HG03378 (cell line): ENCODE data around the gene ZEB1.
"Not testable (repeated sequence)": the region's sequence is repeated elsewhere in the genome, so short reads cannot be mapped to it uniquely, and the experiment has no call there.

Experiments
- ATAC-seq: cut with Tn5 transposase; IDR thresholded peaks from one replicate; pipeline ENCODE4 v1.9.1; 2021; ENCODE audit warnings: mild to moderate bottlenecking, moderate library complexity; ENCODE audit not compliant: unreplicated experiment

Gene ZEB1

DNA sequence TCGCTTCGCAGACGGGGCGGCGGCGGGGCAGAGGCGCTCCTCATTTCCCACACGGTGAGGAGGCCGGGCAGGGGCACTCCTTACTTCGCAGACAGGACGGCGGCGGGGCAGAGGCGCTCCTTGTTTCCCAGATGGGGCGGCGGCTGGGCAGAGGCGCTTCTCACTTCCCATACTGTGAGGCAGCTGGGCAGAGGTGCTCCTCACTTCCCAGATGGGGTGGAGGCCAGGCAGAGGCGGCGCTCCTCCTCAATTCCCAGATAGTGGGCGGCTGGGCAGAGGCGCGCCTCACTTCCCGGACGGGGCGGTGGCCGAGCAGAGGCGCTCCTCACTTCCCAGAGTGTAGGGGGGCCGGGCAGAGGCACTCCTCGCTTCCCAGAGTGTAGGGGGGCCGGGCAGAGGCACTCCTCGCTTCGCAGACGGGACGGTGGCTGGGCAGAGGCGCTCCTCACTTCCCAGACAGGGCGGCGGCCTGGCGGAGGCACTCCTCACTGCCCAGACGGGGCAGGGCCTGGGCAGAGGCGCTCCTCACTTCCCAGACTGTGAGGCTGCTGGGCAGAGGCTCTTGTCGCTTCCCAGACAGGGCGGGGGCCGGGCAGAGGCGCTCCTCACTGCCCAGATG lies 43.1 kb downstream of the ZEB1 start:
- ATAC-seq, result no peak

DNA sequence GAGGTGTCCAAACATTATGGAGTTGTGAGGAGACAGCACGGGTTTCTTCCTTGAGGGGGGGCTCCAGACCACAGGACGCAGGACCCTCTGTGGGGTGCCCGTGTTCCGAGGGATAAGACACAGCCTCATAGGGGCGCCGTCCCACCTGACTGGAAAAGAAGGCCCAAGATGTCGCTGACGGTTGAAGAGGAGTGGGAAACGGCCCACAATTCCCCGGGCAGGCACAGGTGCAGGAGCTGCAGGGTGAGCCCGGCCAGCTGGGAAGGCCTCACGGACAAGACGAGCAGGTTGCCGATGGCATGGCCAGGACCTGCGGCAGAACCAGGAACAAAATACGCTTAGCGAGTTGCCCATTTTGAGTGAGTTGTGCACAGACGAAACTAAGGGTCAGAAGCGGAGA lies 44.7 kb downstream of the ZEB1 start:
- ATAC-seq, result not testable (repeated sequence)

DNA sequence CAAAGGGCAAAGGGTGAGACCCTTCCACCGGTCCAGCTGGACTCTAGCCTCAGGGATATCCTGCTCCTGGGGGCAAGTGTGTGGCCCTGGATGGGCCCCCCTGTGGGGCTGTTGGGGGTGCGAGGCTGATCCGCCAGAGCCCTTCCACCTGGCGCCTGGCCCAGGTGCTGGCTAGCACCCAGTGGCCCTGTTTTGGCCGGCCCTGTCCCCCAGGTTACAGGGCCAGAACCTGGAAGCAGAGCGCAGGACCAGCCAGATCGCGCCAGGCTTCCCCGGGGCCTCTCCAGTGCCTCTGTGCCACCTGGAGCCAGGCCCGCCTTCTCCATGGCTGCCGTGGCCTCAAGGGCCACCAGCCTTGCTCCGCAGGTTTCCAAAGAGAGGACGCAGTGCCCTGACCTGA lies 45.2 kb downstream of the ZEB1 start:
- not testable (repeated sequence) for ATAC-seq

DNA sequence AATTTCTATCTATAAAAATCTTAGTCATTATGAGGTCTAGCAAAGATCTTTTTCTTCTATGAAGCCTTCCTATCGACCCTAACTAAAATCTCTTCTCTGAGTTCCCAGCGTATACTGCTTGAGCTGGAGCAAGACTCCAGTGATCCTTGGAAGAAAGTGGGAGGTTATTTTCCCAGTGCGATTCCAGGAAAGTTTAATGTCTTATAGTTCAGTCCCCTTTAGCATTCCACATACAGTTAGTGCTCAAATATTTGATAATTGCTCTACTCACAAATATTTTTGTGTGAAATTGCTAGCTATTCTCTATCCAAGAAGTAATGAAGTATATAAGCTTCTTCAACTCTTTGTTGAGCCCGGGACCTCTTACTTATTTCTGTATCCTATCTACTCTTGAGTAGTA lies 47.7 kb downstream of the ZEB1 start:
- no peak for ATAC-seq

DNA sequence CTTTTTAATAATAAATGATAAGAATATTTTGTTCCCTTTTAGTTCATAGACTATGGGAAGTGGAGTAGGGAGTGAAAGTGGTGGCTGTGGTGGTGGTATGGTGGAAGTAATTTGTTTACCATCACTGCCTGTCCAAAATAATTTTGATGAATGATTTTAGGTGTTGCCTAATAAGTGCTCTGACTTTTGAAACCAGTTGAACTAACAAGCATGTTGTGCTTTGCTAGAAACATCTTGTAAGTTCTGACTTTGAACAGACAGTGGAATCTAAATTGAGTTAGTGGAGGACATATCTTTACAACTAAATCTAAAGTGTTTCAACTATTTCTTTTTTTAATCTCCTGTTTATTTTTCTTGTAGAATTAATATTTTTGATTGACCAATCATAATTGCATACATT lies 49.7 kb downstream of the ZEB1 start:
- no peak for ATAC-seq

DNA sequence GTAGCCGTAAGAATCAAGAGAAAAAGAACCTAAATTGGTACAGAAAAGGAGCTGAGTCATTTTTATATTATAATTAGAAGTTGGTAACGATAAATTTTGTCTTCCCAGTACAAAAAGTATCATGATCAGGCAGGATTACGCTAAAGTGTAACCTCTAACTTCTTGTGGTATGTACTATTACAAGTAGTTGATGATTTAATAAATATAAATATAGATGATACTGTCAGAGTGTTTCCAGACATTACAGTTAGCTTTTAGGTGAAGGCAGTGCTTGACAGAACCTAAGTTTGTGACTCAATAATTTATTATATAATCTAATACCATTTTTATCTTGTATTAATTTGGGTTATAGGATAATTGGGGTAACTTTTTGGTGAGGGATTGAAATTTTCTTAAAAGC lies 53.4 kb downstream of the ZEB1 start:
- no peak for ATAC-seq

DNA sequence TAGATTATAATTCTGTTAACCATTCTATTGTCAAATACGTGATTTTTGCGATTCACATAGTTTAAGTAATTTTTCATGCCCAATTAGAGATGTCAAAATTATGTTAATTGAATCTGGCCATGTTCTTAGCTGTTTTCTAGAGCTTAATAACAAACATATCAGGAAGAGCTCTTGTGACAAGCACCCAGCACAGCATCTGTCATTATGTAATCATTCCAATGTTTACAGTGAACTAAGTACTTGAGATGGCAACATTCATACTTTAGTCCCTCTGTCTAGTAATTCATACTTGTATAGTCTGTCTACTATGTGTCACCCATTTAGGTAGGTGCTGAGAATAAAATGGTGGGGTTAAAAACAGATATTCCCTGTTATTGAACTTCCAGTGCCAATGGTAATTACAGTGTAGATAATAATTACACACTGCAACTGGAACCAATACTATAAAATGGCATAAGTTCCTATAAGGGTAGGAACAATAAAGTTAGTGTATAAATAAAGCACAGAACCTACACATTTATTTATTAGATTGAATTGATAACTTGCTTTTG lies 55.2 kb downstream of the ZEB1 start:
- ATAC-seq, result no peak

DNA sequence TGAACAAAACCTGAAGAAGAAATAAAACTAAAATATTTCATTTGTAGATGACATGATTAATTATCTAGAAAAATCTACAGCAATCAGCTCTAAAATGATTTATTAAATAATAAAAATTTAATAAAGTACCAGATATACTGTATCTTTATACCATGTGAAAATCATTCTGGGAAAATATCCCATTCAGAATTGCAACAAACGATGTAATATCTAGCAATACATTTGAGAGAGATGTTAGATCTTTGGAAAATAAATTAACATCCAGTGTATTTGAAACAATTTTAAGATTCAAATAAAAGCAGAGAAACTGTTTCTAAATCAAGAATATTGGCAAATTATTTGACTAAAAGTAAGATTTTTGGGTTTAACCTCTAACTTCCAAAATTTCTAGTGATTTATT lies 62.2 kb downstream of the ZEB1 start:
- no peak for ATAC-seq

DNA sequence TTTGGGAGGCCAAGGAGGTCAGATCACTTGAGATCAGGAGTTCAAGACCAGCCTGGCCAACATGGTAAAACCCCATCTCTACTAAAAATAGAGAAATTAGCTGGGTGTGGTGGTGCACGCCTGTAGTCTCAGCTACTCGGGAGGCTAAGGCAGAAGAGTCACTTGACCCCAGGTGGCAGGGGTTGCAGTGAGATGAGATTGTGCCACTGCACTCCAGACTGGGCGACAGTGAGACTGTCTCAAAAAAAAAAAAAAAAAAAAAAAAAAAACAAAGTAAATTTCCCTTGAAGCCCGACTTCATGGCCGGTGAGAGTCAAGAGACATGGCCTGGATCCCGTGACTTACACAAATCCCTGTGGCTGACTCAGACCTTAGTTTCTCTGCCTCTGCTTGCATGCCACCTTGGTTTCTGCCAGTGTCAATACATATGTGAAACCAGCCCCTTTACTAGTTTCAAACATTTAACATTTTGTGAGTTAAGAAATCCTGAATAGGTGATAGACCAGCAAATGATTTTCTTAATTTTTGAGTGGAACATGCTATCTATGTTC lies 62.8 kb downstream of the ZEB1 start:
- no peak for ATAC-seq

DNA sequence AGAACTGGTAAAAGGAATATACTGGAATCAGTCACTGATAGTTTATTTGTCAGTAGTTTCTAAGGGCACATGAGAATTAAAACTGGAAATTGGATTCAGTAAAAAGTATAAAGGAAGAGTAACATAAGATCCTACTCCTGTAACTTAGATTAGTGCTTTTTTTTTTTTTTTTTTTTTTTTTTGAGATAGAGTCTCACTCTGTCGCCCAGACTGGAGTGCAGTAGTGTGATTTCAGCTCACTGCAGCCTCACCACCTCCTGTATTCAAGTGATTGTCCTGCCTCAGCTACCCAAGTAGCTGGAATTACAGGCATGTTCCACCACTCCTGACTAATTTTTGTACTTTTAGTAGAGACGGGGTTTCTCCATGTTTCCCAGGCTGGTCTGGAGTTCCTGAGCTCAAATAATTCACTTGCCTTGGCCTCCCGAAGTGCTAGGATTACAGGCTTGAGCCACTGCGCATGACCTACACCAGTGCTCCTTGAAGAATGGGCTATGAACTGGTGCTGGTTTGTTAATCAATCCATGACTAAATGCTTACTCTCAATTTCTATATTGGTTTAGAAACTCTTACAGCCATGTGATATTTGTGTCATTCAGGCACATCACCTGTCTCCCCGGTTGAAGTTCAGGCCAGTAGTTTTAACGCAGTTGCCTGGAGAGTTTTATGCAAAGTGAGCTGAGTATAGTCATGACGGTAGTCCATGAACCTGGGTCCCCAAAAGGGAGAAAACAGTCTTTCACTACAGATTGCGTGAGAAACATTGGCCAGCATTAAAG lies 65.0 kb downstream of the ZEB1 start:
- peak; percentile 98 for ATAC-seq

DNA sequence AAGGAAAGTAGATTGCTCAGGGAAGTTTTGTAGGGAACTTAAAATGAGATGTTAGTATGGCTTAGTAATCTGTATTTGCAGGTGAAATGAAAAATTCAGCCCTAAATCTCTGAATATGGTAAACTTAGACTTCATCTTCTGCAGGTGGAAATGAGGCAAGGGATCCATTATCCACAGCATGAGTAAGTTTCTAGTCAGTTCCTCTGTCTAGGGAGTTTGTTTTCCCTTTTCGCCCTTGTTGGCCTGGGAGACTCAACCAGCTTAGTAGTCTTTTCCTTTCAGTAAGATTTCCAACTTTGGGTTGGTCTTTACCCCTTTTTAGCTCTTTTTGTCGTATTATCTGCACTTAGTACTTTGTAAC lies 65.6 kb downstream of the ZEB1 start:
- no peak for ATAC-seq

DNA sequence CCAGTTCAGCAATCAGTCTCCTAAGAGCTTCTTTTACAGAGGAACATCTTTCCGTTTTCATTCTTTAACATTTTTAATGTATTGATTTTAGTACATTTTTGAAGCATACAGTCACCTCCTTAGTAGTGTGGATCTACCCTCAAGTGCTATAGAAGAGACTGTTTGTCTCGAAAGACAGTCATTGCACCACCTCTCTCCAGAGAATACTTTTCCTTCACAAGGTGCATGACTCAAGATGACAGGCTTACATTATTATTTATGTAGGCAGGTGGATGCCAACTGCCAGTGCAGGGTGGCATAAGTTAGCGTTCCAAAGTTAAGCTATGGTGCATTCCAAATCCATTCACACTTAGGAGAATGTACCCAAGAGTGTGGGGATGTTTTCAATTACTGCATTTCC lies 71.8 kb downstream of the ZEB1 start:
- ATAC-seq, result no peak

DNA sequence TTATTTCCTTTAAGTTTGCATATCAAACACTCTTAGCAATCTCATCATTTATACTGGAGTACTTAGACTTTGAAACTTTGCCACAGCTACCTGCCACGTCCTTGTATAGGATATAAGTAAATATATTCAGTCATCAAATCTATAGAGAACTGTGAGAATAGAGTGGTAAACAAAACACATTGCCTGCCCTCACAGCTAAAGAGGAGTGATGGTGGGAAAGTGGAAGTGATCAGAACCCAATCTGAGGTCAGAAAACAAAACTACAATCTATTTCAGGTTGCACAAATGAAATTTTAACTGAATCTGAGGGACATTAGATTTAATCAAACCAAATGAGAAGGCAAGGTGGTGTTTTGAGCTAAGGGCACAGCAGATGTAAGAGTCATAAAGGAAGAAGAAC lies 74.8 kb downstream of the ZEB1 start:
- no peak for ATAC-seq

DNA sequence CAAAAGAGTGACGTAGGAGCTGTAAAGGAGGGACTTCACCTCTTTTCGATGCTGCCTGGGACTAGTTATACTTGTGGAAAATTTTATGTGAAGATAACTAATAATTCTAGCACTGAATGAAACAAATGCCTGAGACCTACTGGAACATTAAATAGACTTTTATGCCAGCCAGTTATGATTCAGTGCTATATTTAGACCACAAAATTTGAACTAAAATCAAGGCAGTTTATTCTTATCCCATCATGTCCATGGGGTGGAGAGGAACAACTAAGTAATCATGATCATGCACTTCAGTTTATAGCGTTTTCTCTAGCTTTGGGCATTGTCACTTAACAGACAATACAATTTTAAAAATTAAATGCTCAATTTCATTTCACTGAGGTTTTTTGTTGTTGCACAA lies 76.7 kb downstream of the ZEB1 start:
- no peak for ATAC-seq

DNA sequence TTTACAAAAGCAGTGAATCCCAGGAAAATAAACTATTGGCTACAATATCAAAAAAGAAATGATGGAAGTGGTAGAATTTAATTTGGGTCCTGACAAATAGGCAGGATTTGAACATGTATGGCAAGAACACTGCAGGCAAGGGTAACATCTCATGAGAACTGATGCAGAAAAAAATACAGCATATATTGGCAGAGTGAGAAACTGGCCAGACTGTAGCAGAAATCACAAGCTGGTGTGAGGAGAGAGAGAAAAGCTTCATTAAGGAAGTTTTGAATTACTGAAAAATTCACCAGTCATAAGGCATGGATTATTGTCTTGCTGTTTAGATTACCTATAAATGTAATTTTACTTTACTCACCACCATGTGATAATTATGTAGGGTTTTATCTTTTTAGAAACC lies 77.4 kb downstream of the ZEB1 start:
- no peak for ATAC-seq

DNA sequence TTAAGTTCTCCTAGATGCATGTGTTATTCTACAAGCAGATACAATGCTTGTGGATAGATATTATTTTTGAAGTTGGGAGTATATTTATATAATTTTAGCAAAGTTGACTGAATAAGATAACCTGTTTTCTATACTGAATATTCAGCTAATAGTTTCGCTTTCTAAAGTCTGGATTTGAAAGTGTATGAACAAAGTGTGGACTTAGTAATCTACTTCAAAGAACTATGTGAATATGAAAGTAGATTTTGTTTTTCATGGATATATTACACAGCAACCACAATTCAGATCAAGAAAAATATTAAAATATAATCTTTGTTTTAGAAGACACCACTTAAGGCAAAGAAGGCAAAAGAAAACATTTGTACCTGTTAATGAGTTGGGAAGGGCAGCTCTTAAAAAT lies 78.8 kb downstream of the ZEB1 start:
- no peak for ATAC-seq

DNA sequence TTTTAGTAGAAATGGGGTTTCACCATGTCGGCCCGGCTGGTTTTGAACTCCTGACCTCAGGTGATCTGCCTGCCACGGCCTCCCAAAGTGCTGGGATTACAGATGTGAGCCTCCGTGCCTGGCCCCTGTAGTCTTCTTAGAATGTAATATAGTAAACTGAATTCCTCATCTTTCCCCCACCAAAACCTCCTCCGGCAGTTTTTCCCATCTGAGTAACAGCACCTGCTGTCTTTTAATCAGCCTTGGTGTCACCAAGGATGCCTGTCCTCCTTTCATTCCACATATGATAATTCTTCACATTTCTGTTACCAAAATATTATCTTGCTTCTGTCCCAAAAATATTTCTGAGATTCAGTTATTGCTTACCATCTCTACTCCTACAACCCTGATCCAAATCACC lies 80.2 kb downstream of the ZEB1 start:
- no peak for ATAC-seq

DNA sequence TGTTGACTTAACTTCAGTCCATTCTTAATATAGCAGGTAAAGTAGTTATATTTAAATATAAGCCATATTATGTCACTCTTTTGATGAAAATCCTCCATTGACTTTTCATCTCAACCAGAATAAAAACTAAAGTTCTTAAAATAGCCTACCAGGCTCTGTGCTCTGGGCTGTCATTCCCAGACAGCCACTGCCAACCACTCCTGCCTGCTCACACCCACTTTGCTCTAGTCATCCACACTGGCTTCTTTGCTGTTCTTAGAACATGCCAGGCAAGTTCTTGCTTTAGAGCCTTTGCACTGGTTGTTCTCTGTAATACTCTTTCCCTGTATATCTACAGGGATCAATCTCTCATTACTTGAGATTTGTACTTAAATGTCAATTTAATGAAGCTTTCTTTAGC lies 80.6 kb downstream of the ZEB1 start:
- no peak for ATAC-seq

DNA sequence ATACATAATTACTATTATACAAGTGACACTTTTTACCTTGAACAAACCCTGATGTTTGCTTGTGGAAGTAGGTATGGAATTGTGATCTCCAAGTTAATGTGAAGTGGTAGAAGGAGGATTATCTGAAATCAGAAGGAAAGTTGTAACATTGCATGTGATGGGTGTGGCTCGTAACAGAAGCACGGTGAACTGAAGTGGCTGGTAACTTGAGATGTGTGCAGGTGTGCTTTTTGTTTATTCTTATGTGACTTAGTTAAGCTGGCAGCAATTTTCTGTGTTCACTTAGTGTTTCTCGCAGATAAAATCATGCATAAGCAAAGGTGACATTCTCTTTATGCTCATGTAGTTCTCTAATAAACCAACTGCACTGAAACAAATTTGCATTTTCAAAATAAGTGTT lies 82.3 kb downstream of the ZEB1 start:
- ATAC-seq, result no peak

DNA sequence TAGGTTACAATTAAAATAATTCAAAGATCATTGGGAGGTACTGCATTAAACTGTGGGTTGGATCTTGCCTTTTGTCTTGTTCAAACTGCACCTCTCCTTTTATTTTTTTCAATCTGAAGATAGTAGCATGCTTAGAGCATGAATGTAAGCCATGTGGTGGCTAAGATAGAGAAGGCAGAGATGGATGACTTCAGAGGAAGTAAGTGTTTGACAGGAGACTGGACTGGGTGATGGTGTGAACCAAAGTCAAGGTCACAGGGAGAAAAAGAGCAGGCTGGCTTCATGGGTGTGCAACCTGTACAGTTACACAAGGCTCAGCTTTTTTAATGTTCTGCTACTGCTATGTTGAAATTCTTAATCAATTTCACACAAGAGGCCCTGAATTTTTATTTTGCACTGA lies 85.6 kb downstream of the ZEB1 start:
- ATAC-seq, result no peak

DNA sequence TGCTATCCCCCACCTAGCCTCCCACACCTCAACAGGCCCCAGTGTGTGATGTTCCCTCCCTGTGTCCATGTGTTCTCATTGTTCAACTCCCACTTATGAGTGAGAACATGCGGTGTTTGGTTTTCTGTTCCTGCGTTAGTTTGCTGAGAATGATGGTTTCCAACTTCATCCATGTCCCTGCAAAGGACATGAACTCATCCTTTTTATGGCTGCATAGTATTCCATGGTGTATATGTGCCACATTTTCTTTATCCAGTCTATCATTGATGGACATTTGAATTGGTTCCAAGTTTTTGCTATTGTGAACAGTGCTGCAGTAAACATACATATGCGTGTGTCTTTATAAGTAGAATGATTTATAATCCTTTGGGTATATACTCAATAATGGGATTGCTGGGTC lies 86.8 kb downstream of the ZEB1 start:
- not testable (repeated sequence) for ATAC-seq

DNA sequence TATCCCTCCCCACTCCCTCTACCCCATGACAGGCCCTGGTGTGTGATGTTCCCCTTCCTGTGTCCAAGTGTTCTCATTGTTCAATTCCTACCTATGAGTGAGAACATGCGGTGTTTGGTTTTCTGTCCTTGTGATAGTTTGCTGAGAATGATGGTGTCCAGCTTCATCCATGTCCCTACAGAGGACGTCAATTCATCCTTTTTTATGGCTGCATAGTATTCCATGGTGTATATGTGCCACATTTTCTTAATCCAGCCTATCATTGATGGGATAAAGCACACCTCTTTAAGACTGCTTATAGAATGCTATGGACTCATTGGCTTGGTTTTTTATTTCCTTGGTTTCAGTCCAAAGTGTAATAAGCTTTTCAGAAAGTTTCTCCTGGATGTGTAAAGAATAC lies 93.4 kb downstream of the ZEB1 start:
- ATAC-seq, result not testable (repeated sequence)
